NB4 (cell line): ENCODE results near the gene MPPED1.

Experiments used
- MYC ChIP-seq: IDR thresholded peaks from 2 replicates; pipeline ENCODE4 v1.6.1; 2011; ENCODE audit warnings: low read depth, low read length
- POLR2A ChIP-seq: IDR thresholded peaks from 2 replicates; pipeline ENCODE4 v1.6.1; 2011; ENCODE audit warnings: mild to moderate bottlenecking; ENCODE audit not compliant: insufficient read length; ENCODE audit errors: extremely low read depth
- TF ChIP-seq, protein P1 (sequence below): IDR thresholded peaks from 2 replicates; pipeline ENCODE4 v1.6.1; 2011; ENCODE audit warnings: low read depth, low read length
- TF ChIP-seq, protein P2 (sequence below): IDR thresholded peaks from one replicate; pipeline ENCODE4 v1.5.1; 2012; ENCODE audit warnings: low read depth, low read length

DNA sequence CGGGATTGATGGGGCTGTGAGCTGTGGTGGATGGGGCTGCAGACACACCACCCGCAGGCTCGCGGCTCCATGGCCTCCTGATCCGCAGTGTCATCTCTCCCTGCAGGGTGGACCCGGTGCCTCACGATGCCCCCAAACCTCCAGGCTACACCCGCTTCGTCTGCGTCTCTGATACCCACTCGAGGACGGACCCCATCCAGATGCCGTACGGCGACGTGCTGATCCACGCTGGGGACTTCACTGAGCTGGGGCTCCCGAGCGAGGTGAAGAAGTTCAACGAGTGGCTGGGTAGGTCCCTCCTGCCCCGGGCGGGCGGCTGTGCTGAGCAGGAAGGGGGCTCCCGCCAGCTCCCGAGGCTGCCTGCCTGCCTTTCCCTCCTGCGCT is 23.1 kb downstream of the MPPED1 start:
- TF ChIP-seq, protein P1, sequence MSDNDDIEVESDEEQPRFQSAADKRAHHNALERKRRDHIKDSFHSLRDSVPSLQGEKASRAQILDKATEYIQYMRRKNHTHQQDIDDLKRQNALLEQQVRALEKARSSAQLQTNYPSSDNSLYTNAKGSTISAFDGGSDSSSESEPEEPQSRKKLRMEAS = no peak
- TF ChIP-seq POLR2A (no peak), MYC (no peak)
- TF ChIP-seq, protein P2, sequence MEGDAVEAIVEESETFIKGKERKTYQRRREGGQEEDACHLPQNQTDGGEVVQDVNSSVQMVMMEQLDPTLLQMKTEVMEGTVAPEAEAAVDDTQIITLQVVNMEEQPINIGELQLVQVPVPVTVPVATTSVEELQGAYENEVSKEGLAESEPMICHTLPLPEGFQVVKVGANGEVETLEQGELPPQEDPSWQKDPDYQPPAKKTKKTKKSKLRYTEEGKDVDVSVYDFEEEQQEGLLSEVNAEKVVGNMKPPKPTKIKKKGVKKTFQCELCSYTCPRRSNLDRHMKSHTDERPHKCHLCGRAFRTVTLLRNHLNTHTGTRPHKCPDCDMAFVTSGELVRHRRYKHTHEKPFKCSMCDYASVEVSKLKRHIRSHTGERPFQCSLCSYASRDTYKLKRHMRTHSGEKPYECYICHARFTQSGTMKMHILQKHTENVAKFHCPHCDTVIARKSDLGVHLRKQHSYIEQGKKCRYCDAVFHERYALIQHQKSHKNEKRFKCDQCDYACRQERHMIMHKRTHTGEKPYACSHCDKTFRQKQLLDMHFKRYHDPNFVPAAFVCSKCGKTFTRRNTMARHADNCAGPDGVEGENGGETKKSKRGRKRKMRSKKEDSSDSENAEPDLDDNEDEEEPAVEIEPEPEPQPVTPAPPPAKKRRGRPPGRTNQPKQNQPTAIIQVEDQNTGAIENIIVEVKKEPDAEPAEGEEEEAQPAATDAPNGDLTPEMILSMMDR = no peak
